Measurements from ENCODE around the gene PXDC1. TPM values are rescaled to one million over a fixed set of nuclear protein-coding genes. Genes with fewer than 3 reads are reported as not detected.

PXDC1 gene
- total RNA-seq, 1 donor from 2014 or later, result 64.5 TPM

GRCh38 chr6:3743541-3743940, 8.0 kb downstream of the PXDC1 start:
- Histone ChIP-seq H3K4me3 (ENCODE audit: low read depth, low read length) (no peak overlapping the region), H3K36me3 (ENCODE audit: control insufficient read depth, insufficient read depth, low read length) (peaks cover 17% of the 10 kb centered on the region), H3K27me3 (ENCODE audit: control insufficient read depth, insufficient read depth, low read length) (no peaks in the 10 kb centered on the region)
- DNase-seq (ENCODE audit: low read depth) (no peak), FAIRE-seq (no peak)
- no peak for TF ChIP-seq CTCF (IDR thresholded peaks at IDR 0.05; ENCODE audit: insufficient read depth, low read length, severe bottlenecking)

GRCh38 chr6:3742426-3743344, 8.8 kb downstream of the PXDC1 start:
- Histone ChIP-seq H3K27me3 (ENCODE audit: control insufficient read depth, insufficient read depth, low read length) (no peaks in the 10 kb centered on the region), H3K4me3 (ENCODE audit: low read depth, low read length) (no peak overlapping the region), H3K36me3 (ENCODE audit: control insufficient read depth, insufficient read depth, low read length) (peaks cover 21% of the 10 kb centered on the region)
- DNase-seq (ENCODE audit: low read depth), result peak; percentile 58
- TF ChIP-seq CTCF (IDR thresholded peaks at IDR 0.05; ENCODE audit: insufficient read depth, low read length, severe bottlenecking), result peak; percentile 91
- no peak for FAIRE-seq

- no peak for TF ChIP-seq CTCF (IDR thresholded peaks at IDR 0.05; ENCODE audit: insufficient read depth, low read length, severe bottlenecking)
- H3K4me3 ChIP-seq (ENCODE audit: low read depth, low read length), result no peak overlapping the region
- no peak for DNase-seq (ENCODE audit: low read depth)
- H3K36me3 ChIP-seq (ENCODE audit: control insufficient read depth, insufficient read depth, low read length), result peaks cover 24% of the 10 kb centered on the region
- FAIRE-seq, result no peak
- H3K27me3 ChIP-seq (ENCODE audit: control insufficient read depth, insufficient read depth, low read length), result no peaks in the 10 kb centered on the region
These were observed 9.5 kb downstream of the PXDC1 start for GRCh38 chr6:3742076-3742425.

- TF ChIP-seq CTCF (IDR thresholded peaks at IDR 0.05; ENCODE audit: insufficient read depth, low read length, severe bottlenecking), result no peak
- DNase-seq (ENCODE audit: low read depth) (no peak), FAIRE-seq (no peak)
- no peak overlapping the region for H3K4me3 ChIP-seq (ENCODE audit: low read depth, low read length)
- H3K36me3 ChIP-seq (ENCODE audit: control insufficient read depth, insufficient read depth, low read length), result peaks cover 25% of the 10 kb centered on the region
- H3K27me3 ChIP-seq (ENCODE audit: control insufficient read depth, insufficient read depth, low read length), result no peaks in the 10 kb centered on the region
These were observed 10.0 kb downstream of the PXDC1 start for GRCh38 chr6:3741477-3741871.

- H3K4me3 ChIP-seq (ENCODE audit: low read depth, low read length), result no peak overlapping the region
- DNase-seq (ENCODE audit: low read depth), result no peak
- H3K27me3 ChIP-seq (ENCODE audit: control insufficient read depth, insufficient read depth, low read length), result no peaks in the 10 kb centered on the region
- FAIRE-seq, result no peak
- H3K36me3 ChIP-seq (ENCODE audit: control insufficient read depth, insufficient read depth, low read length), result peaks cover 27% of the 10 kb centered on the region
- no peak for TF ChIP-seq CTCF (IDR thresholded peaks at IDR 0.05; ENCODE audit: insufficient read depth, low read length, severe bottlenecking)
These were observed 10.7 kb downstream of the PXDC1 start for GRCh38 chr6:3740551-3741476.
